Natural killer cell (primary cell): Measurements from ENCODE around the gene CAPN1. TPM values are rescaled to one million over a fixed set of nuclear protein-coding genes. Genes with fewer than 3 reads are reported as not detected.

Experiments used
- ATAC-seq, 3 donors: fragments of 150-1000 bp in 2 of 3; fragments of 200-7000 bp in 1 of 3; cut with Tn5 transposase; 1 replicate in 1 of 3; 2 replicates in 2 of 3; pipeline ENCODE4 v1.10.0; 2021; ENCODE audit warnings: mild to moderate bottlenecking in 2 of 3, moderate library complexity in 2 of 3
- DNase-seq, 2 donors: peaks; one replicate each; pipeline versions ENCODE4 v3.0.0 to v3.0.0-alpha.2; 2013 to 2021; ENCODE audit warnings: mixed read lengths in 1 of 2
- H3K27ac ChIP-seq: one replicate; pipeline ENCODE4 v1.5.1; 2013; ENCODE audit warnings: mild to moderate bottlenecking, low read length
- H3K27me3 ChIP-seq: one replicate; pipeline ENCODE4 v1.6.1; 2013; ENCODE audit warnings: low read length; ENCODE audit not compliant: control insufficient read depth, insufficient read depth
- H3K36me3 ChIP-seq: one replicate; pipeline ENCODE4 v1.6.1; 2013; ENCODE audit warnings: low read length; ENCODE audit not compliant: control insufficient read depth, insufficient read depth
- H3K4me1 ChIP-seq: one replicate; pipeline ENCODE4 v1.6.1; 2013; ENCODE audit warnings: low read length; ENCODE audit not compliant: control insufficient read depth, insufficient read depth
- H3K4me3 ChIP-seq: one replicate; pipeline ENCODE4 v1.5.1; 2013; ENCODE audit warnings: low read length
- H3K9me3 ChIP-seq: one replicate; pipeline ENCODE4 v1.6.1; 2013; ENCODE audit warnings: low read length; ENCODE audit not compliant: control insufficient read depth, insufficient read depth
- H3K27ac Mint-ChIP-seq, 2 donors: one replicate each; pipeline ENCODE4 v1.8.0; 2022; ENCODE audit warnings: mild to moderate bottlenecking in 2 of 2, mixed read lengths in 2 of 2, moderate library complexity in 1 of 2
- H3K27me3 Mint-ChIP-seq, 2 donors: one replicate each; pipeline ENCODE4 v1.8.0; 2022; ENCODE audit warnings: low read depth in 2 of 2, mixed read lengths in 2 of 2
- H3K36me3 Mint-ChIP-seq: one replicate; pipeline ENCODE4 v1.8.0; 2022; ENCODE audit warnings: mixed read lengths
- H3K4me1 Mint-ChIP-seq, 2 donors: one replicate each; pipeline ENCODE4 v1.8.0; 2022; ENCODE audit warnings: mixed read lengths in 2 of 2
- H3K4me3 Mint-ChIP-seq: one replicate; pipeline ENCODE4 v1.8.0; 2022; ENCODE audit warnings: mild to moderate bottlenecking, moderate library complexity, mixed read lengths
- H3K9me3 Mint-ChIP-seq, 2 donors: one replicate each; pipeline ENCODE4 v1.8.0; 2022; ENCODE audit warnings: mixed read lengths in 2 of 2
- CTCF ChIP-seq: fragments of 200-600 bp; IDR thresholded peaks from one replicate; pipeline ENCODE4 v1.8.0; 2022; ENCODE audit warnings: antibody characterized with exemption
- WGBS: methylation state at CpG from one replicate; pipeline ENCODE4 v1.1.7; 2013; ENCODE audit warnings: missing lambda C conversion rate; ENCODE audit not compliant: insufficient coverage; 5-methylcytosine and 5-hydroxymethylcytosine counted together
- intact Hi-C: fragments of 100-400 bp; cut with micrococcal nuclease; formaldehyde crosslinking; loops from one replicate; pipeline ENCODE4 v1.14.2; 2022
- total RNA-seq, 4 donors: library from RNA; stranded (reverse); fragments of 120-200 nt in 1 of 4; gene quantifications; one replicate each; pipeline versions ENCODE4 v1.2.3 to v1.2.4, GENCODE V29; 2013 to 2022

Gene CAPN1
- total RNA-seq, 3 donors from 2014 or later (not counting 1 experiment from before 2014, with no cell fraction given), result 211 to 256 (median 229) TPM

GRCh38 chr11:65151331-65151899 is 30.3 kb upstream of the CAPN1 start:
- Mint-ChIP-seq H3K27me3 (peaks cover 2 to 7% of the 10 kb centered on the region in 2 donors), H3K27ac (no peak overlapping the region)
- intact Hi-C loops, result no loop called here

GRCh38 chr11:65152122-65152521 is 29.6 kb upstream of the CAPN1 start:
- no peak for ATAC-seq
- intact Hi-C loops, result no loop called here
- no peak overlapping the region for H3K27ac ChIP-seq

More at GRCh38 chr11:65151331-65151899, 30.3 kb upstream of the CAPN1 start:
- no peak for TF ChIP-seq CTCF
- no peaks in the 10 kb centered on the region for H3K9me3 ChIP-seq
- H3K36me3 ChIP-seq, result no peaks in the 10 kb centered on the region
- no peaks in the 10 kb centered on the region for H3K36me3 Mint-ChIP-seq
- 51% methylated on average over 3 of the region's 3 CpGs for WGBS
- DNase-seq (no peak), ATAC-seq (no peak)
- no peak overlapping the region for H3K4me3 ChIP-seq
- no peaks in the 10 kb centered on the region for H3K27me3 ChIP-seq
- no peaks in the 10 kb centered on the region for H3K9me3 Mint-ChIP-seq
- H3K27ac ChIP-seq, result no peak overlapping the region
- no peak overlapping the region for H3K4me3 Mint-ChIP-seq
- H3K4me1 Mint-ChIP-seq, result no peaks in the 10 kb centered on the region
- H3K4me1 ChIP-seq, result no peaks in the 10 kb centered on the region

GRCh38 chr11:65156256-65156655 is 25.5 kb upstream of the CAPN1 start:
- H3K9me3 ChIP-seq, result no peaks in the 10 kb centered on the region
- intact Hi-C loops, result no loop called here
- Mint-ChIP-seq H3K27me3 (peaks cover 0 to 4% of the 10 kb centered on the region in 2 donors), H3K9me3 (no peaks in the 10 kb centered on the region), H3K4me1 (no peaks in the 10 kb centered on the region), H3K27ac (no peak overlapping the region), H3K36me3 (no peaks in the 10 kb centered on the region), H3K4me3 (no peak overlapping the region)
- no peak for TF ChIP-seq CTCF
- H3K4me3 ChIP-seq, result no peak overlapping the region
- H3K4me1 ChIP-seq, result no peaks in the 10 kb centered on the region
- no peak overlapping the region for H3K27ac ChIP-seq
- no peaks in the 10 kb centered on the region for H3K27me3 ChIP-seq
- no peaks in the 10 kb centered on the region for H3K36me3 ChIP-seq
- ATAC-seq, result no peak
- WGBS, result 82% methylated on average over 2 of the region's 3 CpGs
- no peak for DNase-seq

More at GRCh38 chr11:65152122-65152521, 29.6 kb upstream of the CAPN1 start:
- no peaks in the 10 kb centered on the region for H3K9me3 Mint-ChIP-seq
- Histone ChIP-seq H3K4me3 (no peak overlapping the region), H3K4me1 (no peaks in the 10 kb centered on the region), H3K36me3 (no peaks in the 10 kb centered on the region), H3K9me3 (no peaks in the 10 kb centered on the region), H3K27me3 (no peaks in the 10 kb centered on the region)
- no peak overlapping the region for H3K27ac Mint-ChIP-seq
- DNase-seq, result no peak
- no peaks in the 10 kb centered on the region for H3K4me1 Mint-ChIP-seq
- no peak overlapping the region for H3K4me3 Mint-ChIP-seq
- TF ChIP-seq CTCF, result no peak
- H3K36me3 Mint-ChIP-seq, result no peaks in the 10 kb centered on the region
- 57% methylated on average over 2 of the region's 2 CpGs for WGBS
- H3K27me3 Mint-ChIP-seq, result peaks cover 2 to 7% of the 10 kb centered on the region in 2 donors

- Mint-ChIP-seq H3K4me3 (no peak overlapping the region), H3K27me3 (peaks cover 0 to 4% of the 10 kb centered on the region in 2 donors), H3K27ac (no peak overlapping the region), H3K4me1 (no peaks in the 10 kb centered on the region), H3K9me3 (no peaks in the 10 kb centered on the region), H3K36me3 (no peaks in the 10 kb centered on the region)
- Histone ChIP-seq H3K36me3 (no peaks in the 10 kb centered on the region), H3K4me1 (no peaks in the 10 kb centered on the region), H3K9me3 (no peaks in the 10 kb centered on the region), H3K27me3 (no peaks in the 10 kb centered on the region), H3K4me3 (no peak overlapping the region), H3K27ac (no peak overlapping the region)
- no peak for DNase-seq
- WGBS, result 91% methylated on average over 3 of the region's 3 CpGs
- ATAC-seq, result no peak
- intact Hi-C loops, result no loop called here
- no peak for TF ChIP-seq CTCF
These were observed 24.8 kb upstream of the CAPN1 start for GRCh38 chr11:65156926-65157325.
